ENCODE data around the gene CARMIL3.

- no peak for TF ChIP-seq CTCF (conservative IDR thresholded peaks at IDR 0.05; ENCODE audit: low read depth, low read length)
- no peak for TF ChIP-seq USF2 (IDR thresholded peaks at IDR 0.05; ENCODE audit: low read depth, low read length)
- TF ChIP-seq SMC3 (IDR thresholded peaks at IDR 0.05; ENCODE audit: low read depth, low read length), result no peak
- no peak for TF ChIP-seq POLR2A (IDR thresholded peaks at IDR 0.05; ENCODE audit: low read depth, low read length)
- TF ChIP-seq MXI1 (IDR thresholded peaks at IDR 0.05; ENCODE audit: borderline replicate concordance, low read depth, low read length), result no peak
- no peak for TF ChIP-seq FOS (IDR thresholded peaks at IDR 0.05; ENCODE audit: low read depth, low read length)
Observed at GRCh38 chr14:24076302-24076601, 24.4 kb downstream of the CARMIL3 start.

Measured in IMR-90 (cell line).